Sigmoid colon (tissue), 4 donors: ENCODE results near the gene PSMC3.

Experiments
- CTCF ChIP-seq, 4 experiments: fragments of 450-650 bp in 3 of 4; fragments of 200-600 bp in 1 of 4; IDR thresholded peaks; one replicate each; pipeline ENCODE4 v1.5.1; 2016 to 2019; ENCODE audit warnings: antibody characterized with exemption in 4 of 4, mild to moderate bottlenecking in 3 of 4, moderate library complexity in 2 of 4
- POLR2A ChIP-seq, 2 donors: fragments of 450-650 bp; IDR thresholded peaks; one replicate each; pipeline ENCODE4 v1.6.1; 2016; ENCODE audit warnings: antibody characterized with exemption in 2 of 2, mild to moderate bottlenecking in 2 of 2, moderate library complexity in 2 of 2
- POLR2AphosphoS5 ChIP-seq, 4 donors: sonication (generic); formaldehyde crosslinking; IDR thresholded peaks; one replicate each; pipeline ENCODE4 v1.6.1; 2017; ENCODE audit warnings: antibody characterized with exemption in 4 of 4

GRCh38 chr11:47373876-47374719 lies 52.1 kb downstream of the PSMC3 start:
- TF ChIP-seq POLR2AphosphoS5 (IDR thresholded peaks at IDR 0.05), result no peak
- peak; percentile 78 to 94 (median 90) for TF ChIP-seq CTCF (IDR thresholded peaks at IDR 0.05)
- no peak for TF ChIP-seq POLR2A (IDR thresholded peaks at IDR 0.05)
